GM04504 (cell line): ENCODE data around the gene ZSWIM4.

Source experiments
- DNase-seq: peaks from one replicate; pipeline ENCODE4 v3.0.0-alpha.2; 2012; ENCODE audit warnings: low read depth

Gene ZSWIM4

DNA sequence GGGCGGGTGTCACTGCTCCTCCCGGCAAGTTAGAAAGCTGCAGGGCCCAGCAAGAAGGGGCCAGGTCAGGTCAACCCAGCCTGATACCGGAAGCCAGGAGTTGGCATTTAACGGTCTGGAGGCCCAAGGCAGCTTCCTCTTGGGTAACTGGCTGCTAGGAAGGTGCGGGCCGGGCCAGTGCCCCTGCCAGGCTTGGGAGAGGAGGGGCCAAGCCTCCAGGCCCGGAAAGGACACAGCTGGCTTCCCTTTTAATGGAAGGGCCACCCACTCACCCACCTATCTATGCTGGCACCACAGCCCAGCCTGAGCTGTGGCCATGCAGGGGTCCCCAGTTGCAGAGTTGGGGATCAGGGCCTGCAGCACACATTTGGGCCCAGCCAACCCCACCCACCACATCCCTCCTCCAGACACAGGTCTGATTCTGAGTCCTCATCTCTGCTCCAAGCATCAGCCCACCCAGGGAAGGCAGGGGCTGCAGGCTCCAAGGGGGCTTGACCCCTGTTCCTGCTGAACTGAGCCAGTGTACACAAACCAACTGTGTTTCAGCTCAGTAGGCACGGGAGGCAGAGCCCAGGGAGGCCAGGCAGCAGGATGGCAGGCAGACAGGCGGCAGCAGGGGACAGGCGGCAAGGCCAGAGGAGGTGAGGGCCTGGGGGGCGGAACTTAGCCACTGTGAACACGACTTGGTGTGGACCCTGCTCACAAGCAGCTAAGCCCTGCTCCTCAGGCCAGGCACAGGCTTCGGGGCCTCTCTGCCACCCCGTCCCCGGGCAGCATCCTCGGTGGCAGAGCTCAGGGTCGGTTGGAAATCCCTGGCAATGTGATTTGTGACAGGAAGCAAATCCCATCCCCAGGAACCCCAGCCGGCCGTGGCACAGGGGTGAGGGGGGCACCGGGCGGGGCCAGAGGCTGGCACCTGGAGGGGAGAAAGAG, 40.8 kb downstream of the ZSWIM4 start:
- no peak for DNase-seq

- DNase-seq = no peak
Observed at GRCh38 chr19:13838435-13839129, 43.3 kb downstream of the ZSWIM4 start.

DNA sequence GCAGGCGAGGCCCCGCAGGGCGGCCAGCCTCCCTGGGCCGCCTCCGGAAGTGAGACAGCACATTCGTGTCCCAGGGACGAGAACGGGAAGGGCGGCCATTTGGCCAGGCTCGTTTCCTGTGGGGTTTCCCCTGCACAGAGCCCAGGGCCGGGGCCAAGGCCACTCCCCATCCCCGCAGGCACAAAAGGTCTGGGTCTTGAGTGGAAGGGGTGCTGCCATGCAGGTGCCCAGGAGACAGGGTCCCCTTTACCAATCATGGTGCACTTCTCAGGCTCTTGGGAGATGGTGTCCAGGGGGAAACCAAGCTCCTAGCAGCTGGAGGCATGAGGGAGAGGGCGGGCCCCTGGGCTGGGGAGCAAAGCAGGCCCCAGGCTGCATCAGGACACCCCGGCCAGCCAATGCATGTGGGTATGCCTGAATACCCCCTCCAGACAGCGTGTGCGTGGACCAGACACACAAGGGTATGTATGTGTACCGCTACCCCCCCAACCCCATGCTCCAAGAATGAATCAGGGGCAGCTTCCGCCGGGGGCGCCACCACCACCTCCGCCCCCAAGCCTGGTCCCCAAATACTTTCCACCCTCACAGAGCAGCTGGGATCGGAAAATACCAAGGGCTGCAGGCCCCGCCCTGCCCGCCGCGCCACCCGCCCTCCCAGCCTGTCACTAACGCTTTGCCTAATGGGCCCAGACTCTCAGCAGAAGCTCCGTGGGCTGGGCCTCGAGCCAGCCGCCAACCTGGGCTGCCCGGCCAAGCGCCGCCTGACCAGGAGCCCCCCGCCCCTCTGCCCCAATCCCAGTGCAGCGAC, 44.1 kb downstream of the ZSWIM4 start:
- peak; percentile 79 for DNase-seq

- no peak for DNase-seq
Observed at GRCh38 chr19:13839938-13840304, 44.7 kb downstream of the ZSWIM4 start.

GRCh38 chr19:13840305-13841085, 45.3 kb downstream of the ZSWIM4 start:
- DNase-seq = no peak

DNA sequence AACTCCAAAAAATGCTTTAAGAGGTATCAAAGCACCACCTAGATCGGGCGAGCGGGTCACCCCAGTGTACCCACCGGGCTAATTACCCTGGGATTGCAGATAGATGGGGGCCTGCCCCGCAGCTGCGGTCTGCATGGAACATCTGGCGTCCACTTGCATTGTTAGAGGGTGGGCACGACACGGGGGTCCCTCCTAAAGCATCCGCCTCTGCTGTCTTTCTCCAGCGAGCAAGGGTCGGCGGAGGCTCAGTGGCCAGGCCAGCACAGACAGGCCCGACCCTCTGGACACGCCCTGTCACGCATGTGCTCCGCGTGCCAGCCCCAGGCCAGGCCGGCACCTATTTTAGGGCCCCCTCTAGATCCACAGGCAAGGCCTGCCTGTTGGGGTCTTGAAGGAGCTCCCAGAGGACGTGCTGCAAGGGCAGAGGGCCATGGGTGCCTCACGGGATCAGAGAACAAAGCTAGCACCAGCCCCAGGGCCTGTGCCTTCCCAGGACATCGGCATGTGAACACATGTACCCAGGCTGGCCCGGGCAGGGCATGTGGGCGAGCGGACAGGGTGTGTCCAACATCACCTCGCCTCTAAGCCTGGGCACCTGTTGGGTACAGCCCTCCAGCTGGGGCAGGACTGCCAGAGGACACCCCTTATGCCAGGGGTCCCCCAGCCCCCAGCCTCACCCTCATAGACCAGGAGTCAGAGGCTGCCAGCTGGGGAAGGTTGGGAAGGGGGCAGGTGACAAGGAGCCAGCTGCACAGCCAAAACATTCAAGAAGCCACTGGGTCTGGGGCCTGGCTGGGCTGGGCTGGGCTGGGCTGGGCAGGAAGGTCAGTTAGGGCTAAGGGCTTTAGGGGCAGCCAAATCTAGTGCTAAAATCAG, 46.1 kb downstream of the ZSWIM4 start:
- no peak for DNase-seq

GRCh38 chr19:13841962-13842290, 46.7 kb downstream of the ZSWIM4 start:
- no peak for DNase-seq

GRCh38 chr19:13842291-13843103, 47.3 kb downstream of the ZSWIM4 start:
- no peak for DNase-seq

DNA sequence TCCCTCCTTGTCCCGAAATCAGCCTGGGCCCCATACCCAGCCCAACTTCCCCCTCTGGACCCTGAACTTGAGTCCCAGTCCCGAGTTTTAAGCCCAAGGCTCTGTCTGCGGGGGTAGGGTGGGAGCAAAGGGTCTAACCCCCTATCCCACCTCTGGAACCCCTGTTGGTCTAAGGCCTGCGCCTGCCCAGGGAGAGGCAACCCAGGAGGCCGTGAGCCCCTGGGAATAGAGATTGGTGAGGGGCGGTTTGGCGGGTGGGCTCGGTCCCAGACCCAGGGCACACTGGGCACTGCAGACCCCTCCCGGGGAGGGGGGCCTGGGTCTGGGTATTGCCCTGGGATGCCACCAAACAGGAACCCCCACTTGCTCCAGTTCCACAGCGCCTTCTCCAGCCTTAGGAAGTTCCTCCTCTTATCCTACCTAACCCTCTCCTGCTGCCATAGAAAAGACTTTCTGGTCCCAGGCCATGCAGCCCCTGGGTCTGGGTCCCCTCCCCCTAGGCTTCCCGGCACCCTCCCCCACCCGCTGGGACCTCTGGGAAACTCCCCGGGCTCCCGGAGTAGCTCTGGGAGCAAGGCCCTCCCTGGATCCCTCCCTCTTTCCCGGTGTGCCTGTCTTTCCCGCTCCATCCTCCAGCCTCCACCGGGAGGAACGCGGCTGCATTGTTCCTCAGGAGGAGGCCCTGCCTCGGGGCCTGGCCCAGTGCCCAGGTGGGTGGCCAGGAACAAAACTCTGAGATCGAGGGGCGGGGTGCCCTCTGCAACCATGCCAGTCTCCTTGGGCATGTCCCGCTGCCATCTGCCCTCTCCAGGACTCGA, 48.1 kb downstream of the ZSWIM4 start:
- no peak for DNase-seq

- no peak for DNase-seq
Observed at GRCh38 chr19:13844130-13844631, 48.9 kb downstream of the ZSWIM4 start.

DNA sequence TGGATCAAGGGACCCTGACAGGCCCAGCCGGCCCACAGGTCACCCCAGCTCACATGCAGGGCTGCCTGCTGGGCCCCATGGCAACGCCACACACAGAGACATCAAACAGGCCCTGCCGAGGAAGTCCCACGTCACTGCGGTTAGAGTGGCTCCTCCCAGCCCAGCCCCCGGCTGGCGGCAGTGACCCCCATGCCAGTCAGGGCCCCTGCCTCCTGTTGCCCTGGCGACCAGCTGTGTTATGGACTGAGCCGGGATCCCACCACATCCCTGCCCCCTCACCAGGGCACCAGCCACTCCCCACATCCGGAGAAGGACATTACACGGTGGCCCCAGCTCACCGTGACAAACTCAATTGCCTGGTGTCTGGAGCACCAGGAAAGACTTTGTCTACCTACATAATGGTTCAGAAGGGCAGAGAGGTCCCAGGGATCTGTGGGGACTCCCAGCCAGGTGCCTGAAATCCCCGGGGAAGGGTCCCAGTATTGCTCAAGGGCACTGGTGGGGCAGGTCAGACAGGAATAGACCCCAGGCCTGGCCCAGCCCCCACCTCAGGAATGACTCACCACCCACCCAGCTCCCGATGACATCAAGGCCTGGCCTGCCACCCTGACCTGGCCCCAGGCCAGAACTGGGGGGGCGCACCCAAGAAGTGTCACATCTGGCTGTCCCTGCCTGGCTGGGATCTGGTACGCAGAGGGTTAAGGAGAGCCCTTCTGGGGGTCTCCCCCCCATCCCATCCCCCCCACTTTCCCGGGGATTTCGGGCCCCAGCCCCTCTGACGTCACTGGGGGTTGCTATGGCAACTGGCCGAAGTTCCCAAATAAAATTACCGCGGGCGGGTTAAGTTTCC, 51.5 kb downstream of the ZSWIM4 start:
- DNase-seq = peak; percentile 85

GRCh38 chr19:13847407-13848339, 52.4 kb downstream of the ZSWIM4 start:
- peak; percentile 86 for DNase-seq

- no peak for DNase-seq
Observed at GRCh38 chr19:13848340-13848677, 53.1 kb downstream of the ZSWIM4 start.

DNA sequence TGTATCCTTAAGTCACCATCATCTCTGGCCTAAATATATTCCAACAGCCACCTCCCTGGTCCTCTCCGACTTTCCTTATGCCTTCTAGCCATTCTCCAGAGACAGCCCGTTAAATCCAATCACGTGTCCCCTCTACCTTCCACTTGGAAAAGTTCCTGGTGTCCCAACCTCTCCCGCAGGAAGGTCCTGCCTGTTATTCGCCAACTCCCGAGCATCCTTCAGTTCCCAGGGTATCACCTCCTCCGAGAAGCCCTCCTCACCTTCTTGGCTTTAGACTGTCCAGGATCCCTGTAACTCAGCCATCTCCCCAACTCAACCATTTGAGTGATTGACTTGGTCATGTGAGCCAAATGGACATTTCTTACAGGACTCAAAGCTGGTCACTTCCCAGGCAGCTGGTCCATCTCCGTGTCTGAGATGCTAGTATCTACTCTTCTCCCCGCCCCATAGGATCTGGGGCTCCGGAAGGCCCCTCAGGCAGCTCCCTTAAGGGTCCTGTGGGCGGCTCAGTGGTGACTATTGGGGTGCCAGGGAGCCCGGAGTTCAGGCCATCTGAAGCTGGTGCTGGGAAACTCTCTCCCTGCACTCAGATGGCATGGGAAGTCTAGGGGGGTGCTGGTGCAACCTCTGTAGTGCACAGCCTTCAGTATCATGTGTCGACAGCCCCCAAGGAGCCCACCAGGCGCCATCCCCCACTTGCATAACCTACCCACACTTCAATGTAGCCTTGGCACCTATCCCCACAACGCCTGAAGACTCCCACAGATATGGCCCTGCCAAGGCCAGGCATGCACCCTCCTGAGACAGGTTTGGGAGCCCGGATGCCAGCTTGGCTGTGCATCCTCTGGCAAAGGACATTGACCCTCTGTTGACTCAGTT, 53.8 kb downstream of the ZSWIM4 start:
- no peak for DNase-seq

DNA sequence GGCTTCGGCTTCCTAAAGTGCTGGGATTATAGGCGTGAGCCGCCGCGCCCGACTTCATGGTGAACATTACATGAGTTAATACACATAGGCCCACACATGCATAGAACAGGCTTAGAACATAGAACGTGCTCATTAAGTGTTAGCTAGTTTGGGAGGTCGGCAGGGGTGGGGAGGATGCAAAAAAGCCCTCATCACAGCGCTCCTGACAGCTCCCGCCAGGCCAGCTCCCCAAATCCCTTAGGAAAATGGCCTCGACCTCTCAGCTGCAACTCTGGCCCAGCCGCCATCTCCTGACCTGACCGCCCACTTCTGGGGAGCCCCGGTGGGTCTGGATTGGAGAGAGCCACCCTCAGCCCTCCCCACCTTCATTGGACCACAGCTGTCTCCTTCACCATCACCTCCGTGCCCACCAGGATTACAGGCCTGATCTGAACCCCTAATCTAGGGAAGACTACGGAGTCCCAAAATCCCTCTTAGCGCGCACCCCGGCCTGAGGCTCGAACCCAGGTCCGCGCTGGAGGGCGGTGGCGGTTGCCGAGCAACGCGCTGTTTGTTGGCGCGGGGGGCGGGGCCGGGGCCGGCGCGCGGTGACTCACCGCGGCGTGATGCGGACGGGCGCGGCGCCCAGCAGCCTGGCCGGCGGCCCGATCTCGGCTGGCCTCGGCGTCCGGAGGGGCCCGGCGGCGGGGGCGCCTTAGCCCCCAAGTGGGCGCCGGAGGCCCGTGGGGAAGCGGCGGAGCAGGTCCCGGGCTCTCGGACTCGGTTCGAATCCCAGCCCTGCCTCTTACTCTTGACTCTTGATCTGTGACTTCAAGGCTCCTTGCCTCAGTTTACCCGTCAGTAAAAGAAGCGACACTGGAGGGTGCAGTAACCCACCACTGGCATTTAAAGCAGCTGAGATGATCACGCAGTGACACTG, 55.0 kb downstream of the ZSWIM4 start:
- DNase-seq = no peak
